CD4-positive, CD25-positive, alpha-beta regulatory T cell (primary cell): ENCODE measurements around the gene RDM1. TPM values are rescaled to one million over a fixed set of nuclear protein-coding genes. Genes with fewer than 3 reads are reported as not detected.

Source experiments
- ATAC-seq, 2 donors: fragments of 150-1000 bp; cut with Tn5 transposase; one replicate each; pipeline ENCODE4 v1.10.0; 2021; ENCODE audit warnings: low read depth in 2 of 2, moderate number of reproducible peaks in 2 of 2, moderate library complexity in 1 of 2
- DNase-seq, 3 donors: peaks; one replicate each; pipeline versions ENCODE4 v3.0.0 to v3.0.0-alpha.2; 2012 to 2022; ENCODE audit warnings: mixed read lengths in 1 of 3
- H3K27ac ChIP-seq: one replicate; pipeline ENCODE4 v1.7.0; 2013; ENCODE audit warnings: mild to moderate bottlenecking, low read length; ENCODE audit not compliant: insufficient read depth, poor library complexity, severe bottlenecking
- H3K27me3 ChIP-seq: one replicate; pipeline ENCODE4 v1.7.0; 2013; ENCODE audit warnings: low read length; ENCODE audit not compliant: control insufficient read depth, insufficient read depth
- H3K36me3 ChIP-seq: one replicate; pipeline ENCODE4 v1.7.0; 2013; ENCODE audit warnings: mild to moderate bottlenecking, low read length, moderate library complexity; ENCODE audit not compliant: control insufficient read depth, insufficient read depth
- H3K4me1 ChIP-seq: 2 replicates; pipeline ENCODE4 v1.7.0; 2013; ENCODE audit warnings: mild to moderate bottlenecking, low read length; ENCODE audit not compliant: insufficient read depth, control insufficient read depth, poor library complexity, severe bottlenecking
- H3K4me3 ChIP-seq: one replicate; pipeline ENCODE4 v1.7.0; 2013; ENCODE audit warnings: low read depth, mild to moderate bottlenecking, low read length, moderate library complexity
- H3K9me3 ChIP-seq, 2 experiments: 1 replicate in 1 of 2; 2 replicates in 1 of 2; pipeline ENCODE4 v1.7.0; 2013; ENCODE audit warnings: low read length in 2 of 2, mild to moderate bottlenecking in 1 of 2, moderate library complexity in 1 of 2; ENCODE audit not compliant: control insufficient read depth in 2 of 2
- H3K27ac Mint-ChIP-seq, 3 donors: one replicate each; pipeline ENCODE4 v1.8.0; 2020 to 2022; ENCODE audit warnings: mild to moderate bottlenecking in 3 of 3, mixed read lengths in 3 of 3, moderate library complexity in 2 of 3
- H3K27me3 Mint-ChIP-seq: one replicate; pipeline ENCODE4 v1.8.0; 2022; ENCODE audit warnings: mild to moderate bottlenecking, mixed read lengths
- H3K36me3 Mint-ChIP-seq: one replicate; pipeline ENCODE4 v1.8.0; 2020; ENCODE audit warnings: mixed read lengths
- H3K4me1 Mint-ChIP-seq, 4 donors: one replicate each; pipeline ENCODE4 v1.8.0; 2020 to 2022; ENCODE audit warnings: mixed read lengths in 4 of 4, mild to moderate bottlenecking in 1 of 4
- H3K4me3 Mint-ChIP-seq, 4 donors: one replicate each; pipeline ENCODE4 v1.8.0; 2020 to 2022; ENCODE audit warnings: mild to moderate bottlenecking in 4 of 4, mixed read lengths in 4 of 4, moderate library complexity in 3 of 4
- H3K9me3 Mint-ChIP-seq, 7 donors: one replicate each; pipeline ENCODE4 v1.8.0; 2020 to 2022; ENCODE audit warnings: mixed read lengths in 7 of 7, mild to moderate bottlenecking in 3 of 7, moderate library complexity in 2 of 7
- polyA plus RNA-seq, 4 donors: library from polyadenylated mRNA; unstranded; fragments of 300-500 nt; fragmentation: Illumina TruSeq; gene quantifications; one replicate each; pipeline ENCODE4 v1.2.3, GENCODE V29; 2021
- total RNA-seq: library from RNA; stranded (reverse); gene quantifications from one replicate; pipeline ENCODE4 v1.2.3, GENCODE V29; 2022

Gene RDM1
- total and polyA plus RNA-seq, 5 donors from 2014 or later, result 0.38 to 0.81 TPM; not detected in 3

GRCh38 chr17:35872196-35872980 lies 58.2 kb downstream of the RDM1 start:
- Histone ChIP-seq H3K9me3 (no peaks in the 10 kb centered on the region), H3K27me3 (no peaks in the 10 kb centered on the region), H3K27ac (no peak overlapping the region), H3K4me1 (no peaks in the 10 kb centered on the region), H3K36me3 (no peaks in the 10 kb centered on the region), H3K4me3 (no peak overlapping the region)
- peak overlapping the region in 1 of 4 donors; percentile 21 for H3K4me3 Mint-ChIP-seq
- peaks cover 0 to 17% (median 3%) of the 10 kb centered on the region in 4 donors for H3K4me1 Mint-ChIP-seq
- H3K9me3 Mint-ChIP-seq, result peaks cover 0 to 2% (median 0%) of the 10 kb centered on the region in 7 donors
- no peaks in the 10 kb centered on the region for H3K27me3 Mint-ChIP-seq
- H3K27ac Mint-ChIP-seq, result no peak overlapping the region
- DNase-seq (no peak), ATAC-seq (no peak)
- H3K36me3 Mint-ChIP-seq, result no peaks in the 10 kb centered on the region

DNA sequence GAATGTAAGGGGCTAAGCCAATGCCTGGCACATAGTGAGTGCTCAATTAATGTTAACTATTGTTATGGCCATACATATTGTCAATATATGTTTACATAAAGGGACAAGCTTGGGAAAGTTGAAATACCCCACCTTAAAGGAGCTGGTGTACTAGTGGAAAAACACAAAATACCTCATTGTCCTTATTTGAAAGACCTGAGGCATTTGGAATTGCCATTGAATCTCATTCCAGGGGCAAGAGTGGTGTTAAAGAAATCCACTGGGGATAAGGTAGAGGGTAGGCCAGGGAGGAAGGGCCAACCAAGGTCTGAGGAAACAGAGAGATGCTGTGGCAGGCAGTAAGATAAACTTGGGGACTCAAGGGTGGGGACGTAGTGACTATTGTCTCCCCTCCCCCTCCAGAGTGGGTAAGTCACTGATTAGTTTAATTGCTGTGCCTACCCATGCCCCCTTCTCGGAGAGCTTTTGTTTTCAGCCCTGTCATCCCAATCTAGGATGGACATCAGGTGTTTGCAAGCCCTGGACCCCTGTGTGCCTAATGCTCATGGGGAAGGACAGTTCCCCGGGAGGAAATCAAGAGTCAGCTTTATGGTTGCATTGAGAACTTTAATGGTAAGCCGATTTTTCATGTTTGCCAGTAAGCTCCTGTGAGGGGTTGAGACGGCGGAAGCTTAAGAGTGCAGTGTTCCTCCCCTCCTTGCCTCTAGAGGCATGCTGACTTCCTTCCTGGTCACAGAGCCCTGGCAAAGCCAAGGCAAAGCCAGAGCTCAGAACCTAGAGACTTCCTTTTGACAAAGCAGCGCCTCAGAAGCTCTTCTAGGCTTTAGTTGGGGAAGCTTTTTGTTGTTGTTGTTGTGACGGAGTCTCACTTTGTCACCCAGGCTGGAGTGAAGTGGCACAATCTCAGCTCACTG lies 59.4 kb downstream of the RDM1 start:
- Mint-ChIP-seq H3K9me3 (peaks cover 0 to 2% (median 0%) of the 10 kb centered on the region in 7 donors), H3K4me1 (peaks cover 0 to 13% (median 3%) of the 10 kb centered on the region in 4 donors), H3K27me3 (no peaks in the 10 kb centered on the region), H3K4me3 (no peak overlapping the region), H3K36me3 (no peaks in the 10 kb centered on the region), H3K27ac (no peak overlapping the region)
- Histone ChIP-seq H3K4me3 (no peak overlapping the region), H3K27ac (no peak overlapping the region), H3K9me3 (no peaks in the 10 kb centered on the region), H3K27me3 (no peaks in the 10 kb centered on the region), H3K4me1 (no peaks in the 10 kb centered on the region), H3K36me3 (no peaks in the 10 kb centered on the region)
- peak; percentile 62 to 71 for ATAC-seq
- DNase-seq, result peak in 1 of 3 donors; percentile 70

DNA sequence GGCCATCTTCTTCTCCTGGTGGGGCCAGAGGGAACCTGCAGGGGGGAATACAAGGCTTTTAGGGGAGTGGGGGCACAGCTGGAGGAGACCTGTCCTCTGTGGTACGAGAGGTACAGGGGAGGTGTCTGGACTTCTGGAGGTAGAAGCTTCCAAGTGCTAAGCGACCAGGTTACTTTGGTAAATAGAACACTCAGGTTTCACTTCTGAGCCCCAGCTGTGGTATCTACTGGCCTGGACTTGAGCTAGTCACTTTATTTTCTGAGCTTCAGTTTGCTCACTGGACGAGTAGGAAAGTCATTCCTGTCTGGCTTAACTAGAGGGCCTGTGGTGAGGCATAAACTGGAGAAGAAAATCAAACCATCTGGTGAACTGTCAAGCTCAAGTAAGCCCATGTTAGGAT lies 61.8 kb downstream of the RDM1 start, which contains the start of gene HEATR9:
Gene HEATR9, minus strand, starts transcription at position 155 of the 400 bp plus-strand sequence. Its CDS starts 149 bp downstream, at position 6.
- no peaks in the 10 kb centered on the region for H3K36me3 Mint-ChIP-seq
- Histone ChIP-seq H3K27me3 (no peaks in the 10 kb centered on the region), H3K9me3 (no peaks in the 10 kb centered on the region), H3K36me3 (no peaks in the 10 kb centered on the region), H3K27ac (no peak within 1 kb of the TSS), H3K4me1 (no peaks in the 10 kb centered on the region), H3K4me3 (no peak within 1 kb of the TSS)
- no peak for ATAC-seq
- peak within 1 kb of the TSS in 1 of 3 donors; percentile 32 for H3K27ac Mint-ChIP-seq
- no peaks in the 10 kb centered on the region for H3K9me3 Mint-ChIP-seq
- no peaks in the 10 kb centered on the region for H3K27me3 Mint-ChIP-seq
- no peak for DNase-seq
- H3K4me1 Mint-ChIP-seq, result peaks cover 0 to 8% (median 1%) of the 10 kb centered on the region in 4 donors
- no peak within 1 kb of the TSS for H3K4me3 Mint-ChIP-seq

Other genes with a start within 250 kb of the RDM1 start
- gene RASL10B, start 199.1 kb downstream of the RDM1 start, total RNA-seq, result not detected
- gene RASL10B, start 199.1 kb downstream of the RDM1 start, polyA plus RNA-seq, result under 1 TPM in 1 of 4 donors, not detected in 3; 0.14 TPM
- not detected for gene GAS2L2, start 177.5 kb downstream of the RDM1 start, total RNA-seq
- not detected for gene GAS2L2, start 177.5 kb downstream of the RDM1 start, polyA plus RNA-seq
- gene C17orf50, start 169.9 kb downstream of the RDM1 start, total RNA-seq, result not detected
- not detected for gene C17orf50, start 169.9 kb downstream of the RDM1 start, polyA plus RNA-seq
- not detected for gene MMP28, start 135.1 kb downstream of the RDM1 start, total RNA-seq
- gene MMP28, start 135.1 kb downstream of the RDM1 start, polyA plus RNA-seq, result 1 to 10 TPM in 2 of 4 donors, under 1 TPM in 1, not detected in 1; 0.80 to 4.3 (median 2.7) TPM
- gene TAF15, start 121.3 kb downstream of the RDM1 start, total RNA-seq, result 186 TPM
- gene TAF15, start 121.3 kb downstream of the RDM1 start, polyA plus RNA-seq, result 10 to 100 TPM in 3 of 4 donors, 1 to 10 TPM in 1; 8.8 to 19.8 (median 15.0) TPM
- gene HEATR9, start 61.9 kb downstream of the RDM1 start, total RNA-seq, result not detected
- gene HEATR9, start 61.9 kb downstream of the RDM1 start, polyA plus RNA-seq, result not detected
- 25.8 TPM for gene CCL5, start 50.4 kb downstream of the RDM1 start, total RNA-seq
- 10 to 100 TPM in 1 of 4 donors, 1 to 10 TPM in 3; 4.7 to 12.4 (median 5.4) TPM for gene CCL5, start 50.4 kb downstream of the RDM1 start, polyA plus RNA-seq
- not detected for gene LYZL6, start 12.9 kb upstream of the RDM1 start, total RNA-seq
- not detected for gene LYZL6, start 12.9 kb upstream of the RDM1 start, polyA plus RNA-seq
- not detected for gene CCL16, start 50.7 kb upstream of the RDM1 start, total RNA-seq
- not detected for gene CCL16, start 50.7 kb upstream of the RDM1 start, polyA plus RNA-seq
- not detected for gene CCL14, start 56.0 kb upstream of the RDM1 start, total RNA-seq
- not detected for gene CCL14, start 56.0 kb upstream of the RDM1 start, polyA plus RNA-seq
- gene CCL15, start 70.8 kb upstream of the RDM1 start, total RNA-seq, result not detected
- gene CCL15, start 70.8 kb upstream of the RDM1 start, polyA plus RNA-seq, result not detected
- gene CCL23, start 87.2 kb upstream of the RDM1 start, total RNA-seq, result not detected
- gene CCL23, start 87.2 kb upstream of the RDM1 start, polyA plus RNA-seq, result not detected
- gene CCL18, start 133.5 kb upstream of the RDM1 start, total RNA-seq, result not detected
- gene CCL18, start 133.5 kb upstream of the RDM1 start, polyA plus RNA-seq, result not detected
- gene CCL3, start 159.4 kb upstream of the RDM1 start, total RNA-seq, result not detected
- under 1 TPM in 1 of 4 donors, not detected in 3; 0.45 TPM for gene CCL3, start 159.4 kb upstream of the RDM1 start, polyA plus RNA-seq
- 0.59 TPM for gene CCL4, start 173.1 kb upstream of the RDM1 start, total RNA-seq
- gene CCL4, start 173.1 kb upstream of the RDM1 start, polyA plus RNA-seq, result 1 to 10 TPM in 1 of 4 donors, under 1 TPM in 1, not detected in 2; 0.49 to 1.2 TPM
- 8.5 TPM for gene TBC1D3B, start 245.9 kb upstream of the RDM1 start, total RNA-seq
- not detected for gene TBC1D3B, start 245.9 kb upstream of the RDM1 start, polyA plus RNA-seq